HEK293 (cell line): Measurements from ENCODE around the gene ZNF276.

ENCODE experiments used
- CTCF ChIP-seq: fragments of 450-650 bp; formaldehyde crosslinking; IDR thresholded peaks from 2 replicates; pipeline ENCODE4 v1.5.1; 2016; ENCODE audit warnings: missing biosample characterization, missing genetic modification characterization
- EGR2 ChIP-seq: fragments of 450-650 bp; formaldehyde crosslinking; IDR thresholded peaks from 2 replicates; pipeline ENCODE4 v1.5.1; 2016; ENCODE audit warnings: low read depth, missing biosample characterization, missing genetic modification characterization
- GLIS1 ChIP-seq: fragments of 450-650 bp; formaldehyde crosslinking; IDR thresholded peaks from 2 replicates; pipeline ENCODE4 v1.5.1; 2016; ENCODE audit warnings: missing biosample characterization, missing genetic modification characterization
- KLF1 ChIP-seq: fragments of 450-650 bp; formaldehyde crosslinking; IDR thresholded peaks from 2 replicates; pipeline ENCODE4 v1.5.1; 2016; ENCODE audit warnings: missing biosample characterization, missing genetic modification characterization
- KLF7 ChIP-seq: fragments of 450-650 bp; formaldehyde crosslinking; IDR thresholded peaks from 2 replicates; pipeline ENCODE4 v1.5.1; 2016; ENCODE audit warnings: missing biosample characterization, missing genetic modification characterization, borderline replicate concordance
- KLF9 ChIP-seq: fragments of 450-650 bp; formaldehyde crosslinking; IDR thresholded peaks from 2 replicates; pipeline ENCODE4 v1.5.1; 2016; ENCODE audit warnings: missing biosample characterization, missing genetic modification characterization, low read depth
- MYNN ChIP-seq: fragments of 450-650 bp; formaldehyde crosslinking; IDR thresholded peaks from 2 replicates; pipeline ENCODE4 v1.5.1; 2016; ENCODE audit warnings: missing biosample characterization, missing genetic modification characterization, borderline replicate concordance
- TSHZ1 ChIP-seq: fragments of 450-650 bp; formaldehyde crosslinking; IDR thresholded peaks from 2 replicates; pipeline ENCODE4 v1.5.1; 2016; ENCODE audit warnings: missing biosample characterization, missing genetic modification characterization, borderline replicate concordance
- ZBTB48 ChIP-seq: fragments of 450-650 bp; formaldehyde crosslinking; IDR thresholded peaks from 2 replicates; pipeline ENCODE4 v1.5.1; 2016; ENCODE audit warnings: missing biosample characterization, missing genetic modification characterization
- ZNF157 ChIP-seq: fragments of 450-650 bp; formaldehyde crosslinking; IDR thresholded peaks from 2 replicates; pipeline ENCODE4 v1.5.1; 2016; ENCODE audit warnings: missing biosample characterization, missing genetic modification characterization
- ZNF202 ChIP-seq: fragments of 450-650 bp; formaldehyde crosslinking; IDR thresholded peaks from 2 replicates; pipeline ENCODE4 v1.5.1; 2016; ENCODE audit warnings: missing biosample characterization, missing genetic modification characterization, borderline replicate concordance
- ZNF280D ChIP-seq: fragments of 450-650 bp; formaldehyde crosslinking; IDR thresholded peaks from 2 replicates; pipeline ENCODE4 v1.5.1; 2016; ENCODE audit warnings: missing biosample characterization, missing genetic modification characterization
- ZNF302 ChIP-seq: fragments of 450-650 bp; formaldehyde crosslinking; IDR thresholded peaks from 2 replicates; pipeline ENCODE4 v1.5.1; 2016; ENCODE audit warnings: missing biosample characterization, missing genetic modification characterization, low read depth
- ZNF658 ChIP-seq: fragments of 450-650 bp; formaldehyde crosslinking; IDR thresholded peaks from 2 replicates; pipeline ENCODE4; 2016; ENCODE audit warnings: missing biosample characterization, missing genetic modification characterization
- ZNF76 ChIP-seq: fragments of 450-650 bp; formaldehyde crosslinking; IDR thresholded peaks from 2 replicates; pipeline ENCODE4; 2016; ENCODE audit warnings: low read depth, missing biosample characterization, missing genetic modification characterization, borderline replicate concordance
- ZSCAN16 ChIP-seq: fragments of 450-650 bp; formaldehyde crosslinking; IDR thresholded peaks from 2 replicates; pipeline ENCODE4 v1.5.1; 2016; ENCODE audit warnings: missing biosample characterization, missing genetic modification characterization
- TF ChIP-seq, protein P1 (sequence below): fragments of 450-650 bp; formaldehyde crosslinking; IDR thresholded peaks from 2 replicates; pipeline ENCODE4 v1.5.1; 2016; ENCODE audit warnings: missing biosample characterization, missing genetic modification characterization
- TF ChIP-seq, protein P2 (sequence below): fragments of 450-650 bp; formaldehyde crosslinking; IDR thresholded peaks from 2 replicates; pipeline ENCODE4 v1.5.1; 2016; ENCODE audit warnings: missing biosample characterization, missing genetic modification characterization, borderline replicate concordance
- TF ChIP-seq, protein P3 (sequence below): fragments of 450-650 bp; formaldehyde crosslinking; IDR thresholded peaks from 2 replicates; pipeline ENCODE4 v1.5.1; 2016; ENCODE audit warnings: missing biosample characterization, missing genetic modification characterization
- TF ChIP-seq, protein P4 (sequence below): fragments of 450-650 bp; formaldehyde crosslinking; IDR thresholded peaks from 2 replicates; pipeline ENCODE4 v1.5.1; 2016; ENCODE audit warnings: missing biosample characterization, missing genetic modification characterization, borderline replicate concordance

Gene ZNF276

DNA sequence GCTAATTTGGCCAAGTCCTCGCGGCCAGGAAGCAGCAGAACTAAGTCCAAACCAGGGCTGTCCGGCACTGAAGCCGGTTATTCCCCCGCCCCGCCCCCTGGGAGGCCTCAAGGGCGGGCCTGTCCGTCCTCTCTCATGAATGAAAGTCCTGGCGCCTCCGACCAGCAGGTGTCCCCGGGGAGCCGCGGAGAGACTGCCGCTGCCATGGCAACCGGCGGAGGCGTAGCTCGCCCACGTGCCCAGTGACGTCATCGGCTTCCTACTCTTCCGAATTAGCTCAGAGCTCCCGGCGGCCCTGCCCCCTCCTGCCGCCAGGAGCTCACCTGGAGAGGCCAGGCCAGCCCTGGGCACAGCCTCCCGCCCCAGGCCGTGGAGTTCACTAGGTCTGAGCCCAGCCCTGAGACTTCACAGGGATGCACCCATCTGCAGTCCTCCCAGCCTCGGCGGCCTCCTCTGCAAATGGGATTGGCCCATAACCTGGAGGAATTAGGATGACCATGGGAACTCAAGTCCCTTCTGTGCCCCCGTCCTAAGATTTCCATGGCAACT, 21.2 kb upstream of the ZNF276 start (continued):
- TF ChIP-seq ZNF157 (tag by site-specific recombination) (no peak), CTCF (tag by site-specific recombination) (peak; percentile 90), ZNF302 (tag by site-specific recombination) (no peak), MYNN (tag by site-specific recombination) (peak; percentile 82), GLIS1 (tag by site-specific recombination) (peak; percentile 82), ZNF76 (tag by site-specific recombination) (peak; percentile 74; the same call in 1 of the 2 replicates), KLF1 (tag by site-specific recombination) (peak; percentile 86), TSHZ1 (tag by site-specific recombination) (peak; percentile 63; the same call in 1 of the 2 replicates), ZNF280D (tag by site-specific recombination) (no peak), ZNF202 (tag by site-specific recombination) (no peak), EGR2 (tag by site-specific recombination) (peak; percentile 91), KLF9 (peak; percentile 91), ZBTB48 (no peak), KLF7 (tag by site-specific recombination) (peak; percentile 40; the same call in 1 of the 2 replicates), ZSCAN16 (no peak), ZNF658 (tag by site-specific recombination) (no peak)
- TF ChIP-seq, protein P1, sequence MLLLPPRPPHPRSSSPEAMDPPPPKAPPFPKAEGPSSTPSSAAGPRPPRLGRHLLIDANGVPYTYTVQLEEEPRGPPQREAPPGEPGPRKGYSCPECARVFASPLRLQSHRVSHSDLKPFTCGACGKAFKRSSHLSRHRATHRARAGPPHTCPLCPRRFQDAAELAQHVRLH (tag by site-specific recombination), result 0 out of 2 replicates have a peak, but pooled peaks have one; percentile 31
- TF ChIP-seq, protein P2, sequence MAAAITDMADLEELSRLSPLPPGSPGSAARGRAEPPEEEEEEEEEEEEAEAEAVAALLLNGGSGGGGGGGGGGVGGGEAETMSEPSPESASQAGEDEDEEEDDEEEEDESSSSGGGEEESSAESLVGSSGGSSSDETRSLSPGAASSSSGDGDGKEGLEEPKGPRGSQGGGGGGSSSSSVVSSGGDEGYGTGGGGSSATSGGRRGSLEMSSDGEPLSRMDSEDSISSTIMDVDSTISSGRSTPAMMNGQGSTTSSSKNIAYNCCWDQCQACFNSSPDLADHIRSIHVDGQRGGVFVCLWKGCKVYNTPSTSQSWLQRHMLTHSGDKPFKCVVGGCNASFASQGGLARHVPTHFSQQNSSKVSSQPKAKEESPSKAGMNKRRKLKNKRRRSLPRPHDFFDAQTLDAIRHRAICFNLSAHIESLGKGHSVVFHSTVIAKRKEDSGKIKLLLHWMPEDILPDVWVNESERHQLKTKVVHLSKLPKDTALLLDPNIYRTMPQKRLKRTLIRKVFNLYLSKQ (tag by site-specific recombination), result no peak
- TF ChIP-seq, protein P3, sequence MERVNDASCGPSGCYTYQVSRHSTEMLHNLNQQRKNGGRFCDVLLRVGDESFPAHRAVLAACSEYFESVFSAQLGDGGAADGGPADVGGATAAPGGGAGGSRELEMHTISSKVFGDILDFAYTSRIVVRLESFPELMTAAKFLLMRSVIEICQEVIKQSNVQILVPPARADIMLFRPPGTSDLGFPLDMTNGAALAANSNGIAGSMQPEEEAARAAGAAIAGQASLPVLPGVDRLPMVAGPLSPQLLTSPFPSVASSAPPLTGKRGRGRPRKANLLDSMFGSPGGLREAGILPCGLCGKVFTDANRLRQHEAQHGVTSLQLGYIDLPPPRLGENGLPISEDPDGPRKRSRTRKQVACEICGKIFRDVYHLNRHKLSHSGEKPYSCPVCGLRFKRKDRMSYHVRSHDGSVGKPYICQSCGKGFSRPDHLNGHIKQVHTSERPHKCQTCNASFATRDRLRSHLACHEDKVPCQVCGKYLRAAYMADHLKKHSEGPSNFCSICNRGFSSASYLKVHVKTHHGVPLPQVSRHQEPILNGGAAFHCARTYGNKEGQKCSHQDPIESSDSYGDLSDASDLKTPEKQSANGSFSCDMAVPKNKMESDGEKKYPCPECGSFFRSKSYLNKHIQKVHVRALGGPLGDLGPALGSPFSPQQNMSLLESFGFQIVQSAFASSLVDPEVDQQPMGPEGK (tag by site-specific recombination), result peak; percentile 84
- TF ChIP-seq, protein P4, sequence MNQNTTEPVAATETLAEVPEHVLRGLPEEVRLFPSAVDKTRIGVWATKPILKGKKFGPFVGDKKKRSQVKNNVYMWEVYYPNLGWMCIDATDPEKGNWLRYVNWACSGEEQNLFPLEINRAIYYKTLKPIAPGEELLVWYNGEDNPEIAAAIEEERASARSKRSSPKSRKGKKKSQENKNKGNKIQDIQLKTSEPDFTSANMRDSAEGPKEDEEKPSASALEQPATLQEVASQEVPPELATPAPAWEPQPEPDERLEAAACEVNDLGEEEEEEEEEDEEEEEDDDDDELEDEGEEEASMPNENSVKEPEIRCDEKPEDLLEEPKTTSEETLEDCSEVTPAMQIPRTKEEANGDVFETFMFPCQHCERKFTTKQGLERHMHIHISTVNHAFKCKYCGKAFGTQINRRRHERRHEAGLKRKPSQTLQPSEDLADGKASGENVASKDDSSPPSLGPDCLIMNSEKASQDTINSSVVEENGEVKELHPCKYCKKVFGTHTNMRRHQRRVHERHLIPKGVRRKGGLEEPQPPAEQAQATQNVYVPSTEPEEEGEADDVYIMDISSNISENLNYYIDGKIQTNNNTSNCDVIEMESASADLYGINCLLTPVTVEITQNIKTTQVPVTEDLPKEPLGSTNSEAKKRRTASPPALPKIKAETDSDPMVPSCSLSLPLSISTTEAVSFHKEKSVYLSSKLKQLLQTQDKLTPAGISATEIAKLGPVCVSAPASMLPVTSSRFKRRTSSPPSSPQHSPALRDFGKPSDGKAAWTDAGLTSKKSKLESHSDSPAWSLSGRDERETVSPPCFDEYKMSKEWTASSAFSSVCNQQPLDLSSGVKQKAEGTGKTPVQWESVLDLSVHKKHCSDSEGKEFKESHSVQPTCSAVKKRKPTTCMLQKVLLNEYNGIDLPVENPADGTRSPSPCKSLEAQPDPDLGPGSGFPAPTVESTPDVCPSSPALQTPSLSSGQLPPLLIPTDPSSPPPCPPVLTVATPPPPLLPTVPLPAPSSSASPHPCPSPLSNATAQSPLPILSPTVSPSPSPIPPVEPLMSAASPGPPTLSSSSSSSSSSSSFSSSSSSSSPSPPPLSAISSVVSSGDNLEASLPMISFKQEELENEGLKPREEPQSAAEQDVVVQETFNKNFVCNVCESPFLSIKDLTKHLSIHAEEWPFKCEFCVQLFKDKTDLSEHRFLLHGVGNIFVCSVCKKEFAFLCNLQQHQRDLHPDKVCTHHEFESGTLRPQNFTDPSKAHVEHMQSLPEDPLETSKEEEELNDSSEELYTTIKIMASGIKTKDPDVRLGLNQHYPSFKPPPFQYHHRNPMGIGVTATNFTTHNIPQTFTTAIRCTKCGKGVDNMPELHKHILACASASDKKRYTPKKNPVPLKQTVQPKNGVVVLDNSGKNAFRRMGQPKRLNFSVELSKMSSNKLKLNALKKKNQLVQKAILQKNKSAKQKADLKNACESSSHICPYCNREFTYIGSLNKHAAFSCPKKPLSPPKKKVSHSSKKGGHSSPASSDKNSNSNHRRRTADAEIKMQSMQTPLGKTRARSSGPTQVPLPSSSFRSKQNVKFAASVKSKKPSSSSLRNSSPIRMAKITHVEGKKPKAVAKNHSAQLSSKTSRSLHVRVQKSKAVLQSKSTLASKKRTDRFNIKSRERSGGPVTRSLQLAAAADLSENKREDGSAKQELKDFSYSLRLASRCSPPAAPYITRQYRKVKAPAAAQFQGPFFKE, result no peak
